Loucy (cell line): ENCODE data around the gene JADE2.

Experiments used
- CTCF ChIP-seq: fragments of 200-600 bp; sonication (generic); conservative IDR thresholded peaks from 2 replicates; pipeline ENCODE4 v1.5.1; 2014; ENCODE audit warnings: mild to moderate bottlenecking, antibody characterized with exemption, low read length
- EZH2phosphoT487 ChIP-seq: fragments of 200-600 bp; IDR thresholded peaks from 2 replicates; pipeline ENCODE4 v1.6.1; 2018; ENCODE audit warnings: antibody characterized with exemption, mild to moderate bottlenecking, moderate library complexity, borderline replicate concordance

DNA sequence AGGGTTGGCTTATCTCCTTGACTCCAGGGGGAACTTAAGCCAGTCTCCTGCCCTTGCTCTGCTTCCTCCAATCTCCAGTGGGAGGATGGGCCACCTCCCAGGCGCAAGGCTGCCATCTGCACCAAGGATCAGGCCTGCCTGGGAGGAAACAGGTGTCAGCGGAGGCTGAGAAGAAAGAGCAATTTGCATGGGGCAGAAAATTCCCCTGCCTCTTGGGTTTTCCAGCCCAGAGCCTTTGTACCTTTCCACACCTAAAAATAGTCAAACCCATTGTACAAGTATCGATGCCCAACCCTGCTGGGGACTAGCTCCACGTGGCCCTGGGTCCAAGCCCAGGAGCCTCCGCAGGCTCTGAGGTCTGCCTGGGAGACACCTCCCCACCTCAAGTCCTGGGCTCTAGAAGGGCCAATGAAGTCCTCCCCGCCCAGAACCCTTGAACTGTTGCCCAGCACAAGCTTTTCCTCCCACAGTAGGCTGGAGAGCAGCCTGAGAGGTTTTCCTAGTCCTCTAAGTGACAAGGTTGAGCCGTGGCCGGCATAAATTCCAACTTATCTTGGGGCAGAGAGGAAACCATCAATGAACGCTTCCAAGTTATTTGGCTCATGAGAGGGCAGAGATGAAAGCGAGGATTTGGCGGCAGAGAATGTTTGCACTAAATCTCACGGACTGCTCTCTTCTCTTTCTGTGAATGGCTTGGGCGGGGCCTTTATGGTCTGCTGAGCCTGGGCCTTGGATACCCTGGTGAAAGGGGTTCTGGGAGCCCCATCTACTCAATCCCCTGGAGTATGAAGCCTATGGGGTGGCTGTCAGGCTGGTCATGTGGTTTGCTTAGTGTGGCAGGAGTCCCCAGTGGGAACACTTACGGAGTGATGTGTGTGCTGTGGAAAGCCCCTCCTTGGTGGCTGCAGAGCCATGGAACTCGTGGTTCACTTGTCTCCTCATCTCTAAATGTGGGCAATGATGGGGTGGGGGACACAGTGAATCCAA, 15.6 kb downstream of the JADE2 start:
- TF ChIP-seq CTCF (no peak), EZH2phosphoT487 (no peak)
